Gastrocnemius medialis (tissue), 4 donors: ENCODE measurements around the gene SIPA1. TPM values are rescaled to one million over a fixed set of nuclear protein-coding genes. Genes with fewer than 3 reads are reported as not detected.

Experiments used
- ATAC-seq, 2 donors: fragments of 150-250 bp; one replicate each; pipeline ENCODE4 v1.9.1; 2016
- DNase-seq, 2 donors: peaks; one replicate each; pipeline ENCODE4 v3.0.0-alpha.2; 2019
- H3K27ac ChIP-seq, 4 donors: fragments of 200-600 bp; sonication (generic); 1 replicate in 1 of 4; 2 replicates in 3 of 4; pipeline ENCODE4 v1.5.1; 2016 to 2018; ENCODE audit warnings: mild to moderate bottlenecking in 2 of 4, moderate library complexity in 1 of 4
- H3K27me3 ChIP-seq, 3 donors: fragments of 200-600 bp; sonication (generic) in 2 of 3; 1 replicate in 1 of 3; 2 replicates in 2 of 3; pipeline versions ENCODE4 v1.5.1 to v1.6.0; 2016 to 2019; ENCODE audit warnings: mild to moderate bottlenecking in 1 of 3, moderate library complexity in 1 of 3
- H3K36me3 ChIP-seq, 2 donors: fragments of 200-600 bp; sonication (generic) in 1 of 2; one replicate each; pipeline ENCODE4 v1.5.1; 2017 to 2018
- H3K4me1 ChIP-seq, 2 donors: fragments of 200-600 bp; sonication (generic) in 1 of 2; one replicate each; pipeline ENCODE4 v1.5.1; 2016 to 2017; ENCODE audit warnings: mild to moderate bottlenecking in 2 of 2
- H3K4me3 ChIP-seq, 4 donors: fragments of 200-600 bp; sonication (generic) in 3 of 4; 1 replicate in 1 of 4; 2 replicates in 3 of 4; pipeline ENCODE4 v1.5.1; 2016 to 2019; ENCODE audit warnings: mild to moderate bottlenecking in 2 of 4
- H3K9me3 ChIP-seq, 3 donors: fragments of 200-600 bp; sonication (generic) in 2 of 3; 1 replicate in 1 of 3; 2 replicates in 2 of 3; pipeline ENCODE4 v1.5.1; 2016 to 2019
- CTCF ChIP-seq, 5 experiments: fragments of 450-650 bp in 3 of 5; fragments of 200-600 bp in 2 of 5; sonication (generic) in 2 of 5; IDR thresholded peaks in 4 of 5; conservative IDR thresholded peaks in 1 of 5; 1 replicate in 4 of 5; 2 replicates in 1 of 5; pipeline ENCODE4 v1.5.1; 2016 to 2019; ENCODE audit warnings: antibody characterized with exemption in 5 of 5, mild to moderate bottlenecking in 3 of 5, moderate library complexity in 3 of 5
- POLR2A ChIP-seq, 2 donors: fragments of 450-650 bp; IDR thresholded peaks; one replicate each; pipeline ENCODE4 v1.6.1; 2017; ENCODE audit warnings: antibody characterized with exemption in 2 of 2, mild to moderate bottlenecking in 2 of 2, moderate library complexity in 2 of 2
- in situ Hi-C, 4 donors: fragments of 200-750 bp; cut with MboI; loops; one replicate each; pipeline versions ENCODE4 v1.15.0 to v1.8.0; 2017; ENCODE audit warnings: low sequenced_read_pairs in 4 of 4
- intact Hi-C: fragments of 100-400 bp; cut with DNase I; formaldehyde crosslinking; loops from one replicate; pipeline ENCODE4 v1.15.1; 2023; ENCODE audit warnings: low total_unique reads
- total RNA-seq, 4 donors: library from RNA; depleted of rRNA; stranded (reverse); fragments of >200 nt; gene quantifications; one replicate each; pipeline versions ENCODE4 v1.1.0 to v1.2.3, GENCODE V29; 2016

SIPA1 gene
- total RNA-seq, 4 donors from 2014 or later: 6.7 to 10.9 (median 10.0) TPM

GRCh38 chr11:65648997-65649493, 11.1 kb downstream of the SIPA1 start:
- intact Hi-C loops (no loop called here), in situ Hi-C loops (no loop called here)
- TF ChIP-seq CTCF (IDR thresholded peaks at IDR 0.05 in 4 of 5, conservative IDR thresholded peaks at IDR 0.05 in 1 of 5): no peak
- H3K27ac ChIP-seq: no peak overlapping the region
- peaks cover 0 to 11% of the 10 kb centered on the region in 2 donors for H3K36me3 ChIP-seq
- H3K9me3 ChIP-seq: no peaks in the 10 kb centered on the region
- peaks cover 0 to 5% (median 0%) of the 10 kb centered on the region in 3 donors for H3K27me3 ChIP-seq
- ATAC-seq (no peak), DNase-seq (no peak)
- H3K4me3 ChIP-seq: no peak overlapping the region
- H3K4me1 ChIP-seq: peaks cover 20 to 23% of the 10 kb centered on the region in 2 donors

- intact Hi-C loops (no loop called here), in situ Hi-C loops (no loop called here)
- ATAC-seq (no peak), DNase-seq (no peak)
- H3K36me3 ChIP-seq: peaks cover 0 to 19% of the 10 kb centered on the region in 2 donors
- no peaks in the 10 kb centered on the region for H3K9me3 ChIP-seq
- H3K27me3 ChIP-seq: peaks cover 0 to 5% (median 0%) of the 10 kb centered on the region in 3 donors
- peaks cover 20 to 28% of the 10 kb centered on the region in 2 donors for H3K4me1 ChIP-seq
- H3K27ac ChIP-seq: peak overlapping the region in 2 of 4 donors; percentile 91 to 94
- TF ChIP-seq POLR2A (IDR thresholded peaks at IDR 0.05) (no peak), CTCF (IDR thresholded peaks at IDR 0.05 in 4 of 5, conservative IDR thresholded peaks at IDR 0.05 in 1 of 5) (no peak)
- no peak overlapping the region for H3K4me3 ChIP-seq
Measured at GRCh38 chr11:65649656-65650546, 12.0 kb downstream of the SIPA1 start.

DNA sequence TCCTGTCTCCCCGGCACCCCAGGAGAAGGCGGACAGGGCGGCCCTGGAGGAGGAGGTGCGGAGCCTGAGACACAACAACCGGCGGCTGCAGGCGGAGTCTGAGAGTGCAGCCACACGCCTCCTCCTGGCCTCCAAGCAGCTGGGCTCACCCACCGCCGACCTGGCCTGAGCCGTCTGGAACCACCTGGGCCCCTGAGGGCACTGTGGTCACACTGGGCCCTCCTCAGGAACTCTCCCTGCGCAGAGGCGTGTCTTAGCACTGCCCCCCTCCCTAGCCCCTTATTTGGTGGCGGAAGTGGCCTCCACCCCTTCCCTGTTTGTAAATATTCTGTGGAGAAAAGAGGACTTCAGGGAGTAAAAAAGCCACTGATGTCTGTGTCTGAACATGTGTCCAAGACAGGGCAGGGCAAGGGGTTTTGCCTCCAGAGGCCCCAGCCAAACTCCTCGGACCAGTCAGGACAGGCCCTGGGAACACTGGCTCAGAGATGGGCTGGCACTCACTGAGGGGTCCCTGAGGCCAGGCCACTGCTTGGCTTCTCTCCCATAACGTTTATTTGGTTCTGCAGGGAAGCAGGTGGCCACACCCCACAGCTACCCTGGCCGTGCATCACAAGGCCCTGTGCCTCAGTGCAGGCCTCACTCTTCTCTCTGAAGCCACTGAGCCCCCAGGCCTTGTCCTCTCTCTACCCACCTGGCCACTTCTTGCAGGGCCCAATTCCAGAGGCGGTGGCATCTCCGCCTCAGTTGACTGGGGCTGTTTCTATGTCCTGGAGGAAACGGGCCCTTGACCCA, 12.8 kb downstream of the SIPA1 start:
- no peak overlapping the region for H3K4me3 ChIP-seq
- ATAC-seq (no peak), DNase-seq (no peak)
- no peak for TF ChIP-seq POLR2A (IDR thresholded peaks at IDR 0.05)
- no peak for TF ChIP-seq CTCF (IDR thresholded peaks at IDR 0.05 in 4 of 5, conservative IDR thresholded peaks at IDR 0.05 in 1 of 5)
- H3K9me3 ChIP-seq: no peaks in the 10 kb centered on the region
- peaks cover 0 to 27% of the 10 kb centered on the region in 2 donors for H3K36me3 ChIP-seq
- H3K27me3 ChIP-seq: peaks cover 0 to 5% (median 0%) of the 10 kb centered on the region in 3 donors
- intact Hi-C loops: no loop called here
- H3K4me1 ChIP-seq: peaks cover 20 to 28% of the 10 kb centered on the region in 2 donors
- H3K27ac ChIP-seq: peak overlapping the region; percentile 91 to 96 (median 94)
- in situ Hi-C loops: no loop called here

GRCh38 chr11:65651339-65651588, 13.4 kb downstream of the SIPA1 start:
- no peak for ATAC-seq
- Histone ChIP-seq H3K36me3 (peaks cover 0 to 28% of the 10 kb centered on the region in 2 donors), H3K4me1 (peaks cover 20 to 28% of the 10 kb centered on the region in 2 donors), H3K4me3 (no peak overlapping the region), H3K9me3 (no peaks in the 10 kb centered on the region), H3K27ac (peak overlapping the region; percentile 91 to 96 (median 94)), H3K27me3 (peaks cover 0 to 5% (median 0%) of the 10 kb centered on the region in 3 donors)
- intact Hi-C loops (no loop called here), in situ Hi-C loops (no loop called here)
- TF ChIP-seq CTCF (IDR thresholded peaks at IDR 0.05 in 4 of 5, conservative IDR thresholded peaks at IDR 0.05 in 1 of 5) (no peak), POLR2A (IDR thresholded peaks at IDR 0.05) (no peak)
- DNase-seq: no peak
